Osteocyte (in vitro differentiated cells): ENCODE results near the gene PHTF2. TPM values are rescaled to one million over a fixed set of nuclear protein-coding genes. Genes with fewer than 3 reads are reported as not detected.
A peak's percentile ranks its signal among the peaks of the same experiment; 100 is the strongest.

Experiments used
- DNase-seq: peaks from one replicate; pipeline ENCODE4 v3.0.0; 2021; ENCODE audit warnings: mixed read lengths; ENCODE audit not compliant: unreplicated experiment; ENCODE audit errors: extremely low spot score
- H3K27ac Mint-ChIP-seq: one replicate; pipeline ENCODE4 v1.8.0; 2021; ENCODE audit warnings: mild to moderate bottlenecking, mixed read lengths; ENCODE audit not compliant: unreplicated experiment
- H3K27me3 Mint-ChIP-seq: one replicate; pipeline ENCODE4 v1.8.0; 2021; ENCODE audit warnings: mixed read lengths; ENCODE audit not compliant: unreplicated experiment
- H3K36me3 Mint-ChIP-seq: one replicate; pipeline ENCODE4 v1.8.0; 2021; ENCODE audit warnings: mixed read lengths; ENCODE audit not compliant: unreplicated experiment
- H3K4me1 Mint-ChIP-seq: one replicate; pipeline ENCODE4 v1.8.0; 2021; ENCODE audit warnings: mixed read lengths; ENCODE audit not compliant: unreplicated experiment
- H3K4me3 Mint-ChIP-seq: one replicate; pipeline ENCODE4 v1.8.0; 2021; ENCODE audit warnings: mild to moderate bottlenecking, moderate library complexity, mixed read lengths; ENCODE audit not compliant: unreplicated experiment
- H3K9me3 Mint-ChIP-seq: one replicate; pipeline ENCODE4 v1.8.0; 2021; ENCODE audit warnings: mixed read lengths; ENCODE audit not compliant: unreplicated experiment
- total RNA-seq: library from RNA; stranded (reverse); gene quantifications from 2 replicates; pipeline ENCODE4 v1.2.1, GENCODE V29; 2021
- TF ChIP-seq, protein P1 (sequence below): fragments of 200-600 bp; sonication (generic); IDR thresholded peaks from 2 replicates; pipeline ENCODE4 v1.5.0; 2021; ENCODE audit warnings: antibody characterized with exemption, mild to moderate bottlenecking, moderate library complexity

Gene PHTF2
- total RNA-seq, 1 donor from 2014 or later, result 29.3 TPM

DNA sequence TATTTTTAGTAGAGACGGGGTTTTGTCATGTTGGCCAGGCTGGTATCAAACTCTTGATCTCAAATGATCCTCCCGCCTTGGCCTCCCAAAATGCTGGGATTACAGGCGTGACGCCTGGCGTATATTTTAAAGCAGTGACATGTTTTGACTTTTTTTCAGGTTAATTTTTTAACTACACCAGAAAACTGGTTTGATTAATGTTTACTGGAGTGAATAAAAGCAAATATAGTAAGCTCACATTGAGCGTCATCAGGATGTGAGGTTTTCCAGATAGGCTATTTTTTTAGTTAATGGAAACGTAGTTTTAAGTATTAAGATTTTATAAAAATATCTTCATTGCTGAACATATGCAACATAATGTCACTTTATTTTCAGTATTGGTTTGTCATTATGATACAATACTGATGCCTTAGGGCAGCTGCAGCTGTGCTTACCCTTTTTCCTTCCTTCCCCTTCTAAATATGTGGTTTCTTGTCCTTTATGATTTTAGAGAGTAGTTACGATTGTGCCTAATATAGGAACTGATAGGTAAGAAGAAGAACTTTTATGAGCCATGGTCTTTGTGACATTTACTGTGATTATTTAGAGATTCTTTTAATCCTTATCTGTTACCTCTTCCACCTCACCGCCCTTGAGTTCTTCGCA, 37.6 kb upstream of the PHTF2 start:
- Mint-ChIP-seq H3K27ac (no peak overlapping the region), H3K27me3 (no peaks in the 10 kb centered on the region), H3K4me3 (no peak overlapping the region)

DNA sequence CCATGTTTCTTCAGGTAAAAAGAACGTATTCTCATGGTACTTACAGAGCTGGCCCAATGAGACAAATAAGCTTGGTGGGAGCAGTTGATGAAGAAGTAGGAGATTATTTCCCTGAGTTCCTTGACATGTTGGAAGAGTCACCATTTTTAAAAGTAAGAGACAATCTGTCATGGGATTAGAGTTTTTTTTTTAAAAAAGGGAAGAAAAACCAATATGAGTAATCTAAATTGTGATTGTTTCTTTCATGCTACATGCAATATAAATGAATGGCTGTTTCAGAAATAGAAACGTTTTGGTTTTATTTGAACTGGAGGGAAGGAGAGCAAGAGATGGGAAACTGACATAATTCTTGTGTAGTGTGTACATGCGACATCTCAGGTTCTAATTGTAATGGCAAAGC, 33.1 kb upstream of the PHTF2 start:
- TF ChIP-seq, protein P1, sequence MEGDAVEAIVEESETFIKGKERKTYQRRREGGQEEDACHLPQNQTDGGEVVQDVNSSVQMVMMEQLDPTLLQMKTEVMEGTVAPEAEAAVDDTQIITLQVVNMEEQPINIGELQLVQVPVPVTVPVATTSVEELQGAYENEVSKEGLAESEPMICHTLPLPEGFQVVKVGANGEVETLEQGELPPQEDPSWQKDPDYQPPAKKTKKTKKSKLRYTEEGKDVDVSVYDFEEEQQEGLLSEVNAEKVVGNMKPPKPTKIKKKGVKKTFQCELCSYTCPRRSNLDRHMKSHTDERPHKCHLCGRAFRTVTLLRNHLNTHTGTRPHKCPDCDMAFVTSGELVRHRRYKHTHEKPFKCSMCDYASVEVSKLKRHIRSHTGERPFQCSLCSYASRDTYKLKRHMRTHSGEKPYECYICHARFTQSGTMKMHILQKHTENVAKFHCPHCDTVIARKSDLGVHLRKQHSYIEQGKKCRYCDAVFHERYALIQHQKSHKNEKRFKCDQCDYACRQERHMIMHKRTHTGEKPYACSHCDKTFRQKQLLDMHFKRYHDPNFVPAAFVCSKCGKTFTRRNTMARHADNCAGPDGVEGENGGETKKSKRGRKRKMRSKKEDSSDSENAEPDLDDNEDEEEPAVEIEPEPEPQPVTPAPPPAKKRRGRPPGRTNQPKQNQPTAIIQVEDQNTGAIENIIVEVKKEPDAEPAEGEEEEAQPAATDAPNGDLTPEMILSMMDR, result no peak
- DNase-seq, result no peak
- Mint-ChIP-seq H3K9me3 (no peaks in the 10 kb centered on the region), H3K36me3 (peaks cover 13% of the 10 kb centered on the region), H3K27me3 (no peaks in the 10 kb centered on the region), H3K4me3 (no peak overlapping the region), H3K4me1 (peaks cover 13% of the 10 kb centered on the region), H3K27ac (no peak overlapping the region)

More for the DNA sequence above, 37.6 kb upstream of the PHTF2 start:
- Mint-ChIP-seq H3K36me3 (peaks cover 3% of the 10 kb centered on the region), H3K9me3 (no peaks in the 10 kb centered on the region), H3K4me1 (peaks cover 14% of the 10 kb centered on the region)
- TF ChIP-seq, protein P1, result no peak
- DNase-seq, result no peak

DNA sequence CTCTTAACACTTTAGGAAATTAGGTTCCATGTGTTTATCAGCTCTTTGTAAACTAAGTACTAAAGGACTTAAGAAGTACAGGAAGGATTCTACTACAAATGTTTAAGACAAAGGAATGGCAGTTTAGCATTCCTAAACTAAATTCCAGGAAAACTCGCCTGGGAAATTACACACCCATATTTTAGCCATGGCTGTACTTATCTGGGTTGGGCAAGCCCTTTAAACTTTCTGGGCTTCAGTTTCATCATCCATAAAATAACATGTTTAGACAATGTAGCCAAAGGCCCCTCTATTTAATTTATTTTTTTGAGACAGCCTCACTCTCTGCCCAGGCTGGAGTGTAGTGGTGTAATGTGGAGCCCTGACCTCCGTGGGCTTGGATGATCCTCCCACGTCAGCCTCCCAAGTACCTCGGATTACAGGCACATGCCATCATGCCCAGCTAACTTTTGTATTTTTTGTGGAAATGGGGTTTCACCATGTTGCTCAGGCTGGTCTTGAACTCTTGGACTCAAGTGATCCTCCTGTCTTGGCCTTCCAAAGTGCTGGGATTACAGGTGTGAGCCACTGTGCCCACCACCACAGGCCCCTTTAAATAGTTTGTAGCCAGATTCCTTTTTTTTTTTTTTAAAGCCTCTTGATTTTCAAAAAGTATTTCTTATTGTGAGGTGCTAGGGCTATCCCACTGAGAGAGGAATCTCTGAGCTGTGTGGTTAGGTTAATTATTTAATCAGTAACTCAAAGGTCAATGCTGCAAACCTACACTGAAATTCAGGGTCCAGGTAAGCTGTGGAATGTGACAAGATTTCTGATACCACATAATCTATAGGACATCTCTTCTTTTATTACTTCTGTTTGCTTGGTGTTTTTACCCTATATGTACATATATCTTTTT, 32.4 kb upstream of the PHTF2 start:
- TF ChIP-seq, protein P1, result no peak
- no peak overlapping the region for H3K4me3 Mint-ChIP-seq
- no peaks in the 10 kb centered on the region for H3K27me3 Mint-ChIP-seq
- no peak for DNase-seq
- peaks cover 14% of the 10 kb centered on the region for H3K36me3 Mint-ChIP-seq
- no peaks in the 10 kb centered on the region for H3K9me3 Mint-ChIP-seq
- peaks cover 13% of the 10 kb centered on the region for H3K4me1 Mint-ChIP-seq
- H3K27ac Mint-ChIP-seq, result peak overlapping the region; percentile 7

DNA sequence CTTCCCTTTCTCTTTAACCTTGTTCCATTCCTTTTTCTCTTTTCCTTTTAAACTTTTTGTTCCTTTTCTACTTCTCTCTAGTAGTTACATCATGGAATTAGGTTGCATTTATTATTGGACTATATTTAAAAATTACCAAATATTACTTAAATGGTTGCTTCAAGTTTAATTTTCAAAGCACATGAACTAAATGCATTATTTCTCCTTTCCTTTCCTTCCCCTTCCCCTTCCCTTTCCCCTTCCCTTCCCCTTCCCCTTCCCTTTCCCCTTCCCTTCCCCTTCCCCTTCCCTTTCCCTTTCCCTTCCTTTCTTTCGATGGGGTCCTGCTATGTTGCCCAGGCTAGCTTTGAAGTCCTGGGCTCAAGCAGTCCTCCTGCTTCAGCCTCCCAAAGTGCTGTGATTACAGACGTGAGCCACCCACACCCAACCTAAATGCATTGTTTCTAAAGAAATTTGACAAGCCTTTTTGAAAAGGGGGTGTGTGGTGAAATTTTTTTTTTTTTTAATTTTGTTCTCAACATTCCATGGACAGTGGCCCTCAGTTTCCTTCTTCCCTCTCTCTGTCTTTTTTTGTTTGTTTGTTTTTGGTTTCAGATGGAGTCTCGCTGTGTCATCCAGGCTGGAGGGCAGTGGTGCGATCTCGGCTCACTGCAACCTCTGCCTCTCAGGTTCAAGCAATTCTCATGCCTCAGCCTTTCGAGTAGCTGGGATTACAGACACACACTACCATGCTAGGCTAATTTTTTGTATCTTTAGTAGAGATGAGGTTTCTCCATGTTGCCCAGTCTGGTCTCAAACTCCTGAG, 31.6 kb upstream of the PHTF2 start:
- DNase-seq, result no peak
- TF ChIP-seq, protein P1, result no peak
- Mint-ChIP-seq H3K4me3 (no peak overlapping the region), H3K9me3 (no peaks in the 10 kb centered on the region), H3K27ac (no peak overlapping the region), H3K36me3 (peaks cover 14% of the 10 kb centered on the region), H3K4me1 (peaks cover 13% of the 10 kb centered on the region), H3K27me3 (no peaks in the 10 kb centered on the region)
